Kidney epithelial cell (primary cell): Measurements from ENCODE around the gene SVOP. TPM values are rescaled to one million over a fixed set of nuclear protein-coding genes. Genes with fewer than 3 reads are reported as not detected.
"Not testable (repeated sequence)": the region's sequence is repeated elsewhere in the genome, so short reads cannot be mapped to it uniquely, and the experiment has no call there.

Experiments
- DNase-seq: peaks from one replicate; pipeline ENCODE4 v3.0.0-alpha.2; 2010; ENCODE audit warnings: low read depth
- H3K27me3 ChIP-seq: 2 replicates; pipeline ENCODE4 v1.6.0; 2011; ENCODE audit warnings: low read length; ENCODE audit not compliant: control insufficient read depth, insufficient read depth
- H3K36me3 ChIP-seq: 2 replicates; pipeline ENCODE4 v1.5.1; 2011; ENCODE audit warnings: low read length; ENCODE audit not compliant: control insufficient read depth, insufficient read depth
- H3K4me3 ChIP-seq: 2 replicates; pipeline ENCODE4 v1.5.1; 2011; ENCODE audit warnings: low read depth, mild to moderate bottlenecking, control low read depth, low read length
- total RNA-seq: library from RNA; depleted of rRNA; stranded (reverse); fragments of >200 nt; gene quantifications from 2 replicates; pipeline ENCODE4 v1.2.3, GENCODE V29; 2015
- TF ChIP-seq, protein P1 (sequence below): IDR thresholded peaks from 2 replicates; pipeline ENCODE4 v1.5.1; 2011; ENCODE audit warnings: mild to moderate bottlenecking, moderate library complexity, low read length, control low read depth, inconsistent platforms; ENCODE audit not compliant: insufficient read depth, poor library complexity, severe bottlenecking

The SVOP gene
- total RNA-seq, 1 donor from 2014 or later = not detected

DNA sequence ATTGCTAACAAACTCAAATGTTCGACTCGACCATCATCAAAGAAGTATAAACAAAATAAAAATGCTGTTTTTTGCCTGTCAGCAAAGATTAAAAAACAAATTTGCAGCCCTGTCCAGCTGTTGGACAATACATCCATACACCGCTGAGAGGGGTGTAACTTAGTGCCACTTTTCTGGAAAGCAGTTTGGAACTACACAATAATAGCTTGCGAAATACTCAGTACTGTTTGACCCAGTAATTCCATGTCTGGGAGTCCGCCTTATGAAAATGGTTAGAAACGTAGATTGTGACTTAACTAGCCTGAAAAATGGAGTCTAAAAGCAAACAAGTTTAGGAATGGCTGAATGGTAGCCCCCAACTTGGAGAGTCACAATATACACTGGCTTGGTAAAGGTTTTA lies 37.9 kb upstream of the SVOP start:
- Histone ChIP-seq H3K4me3 (no peak overlapping the region), H3K27me3 (no peaks in the 10 kb centered on the region), H3K36me3 (no peaks in the 10 kb centered on the region)
- TF ChIP-seq, protein P1, sequence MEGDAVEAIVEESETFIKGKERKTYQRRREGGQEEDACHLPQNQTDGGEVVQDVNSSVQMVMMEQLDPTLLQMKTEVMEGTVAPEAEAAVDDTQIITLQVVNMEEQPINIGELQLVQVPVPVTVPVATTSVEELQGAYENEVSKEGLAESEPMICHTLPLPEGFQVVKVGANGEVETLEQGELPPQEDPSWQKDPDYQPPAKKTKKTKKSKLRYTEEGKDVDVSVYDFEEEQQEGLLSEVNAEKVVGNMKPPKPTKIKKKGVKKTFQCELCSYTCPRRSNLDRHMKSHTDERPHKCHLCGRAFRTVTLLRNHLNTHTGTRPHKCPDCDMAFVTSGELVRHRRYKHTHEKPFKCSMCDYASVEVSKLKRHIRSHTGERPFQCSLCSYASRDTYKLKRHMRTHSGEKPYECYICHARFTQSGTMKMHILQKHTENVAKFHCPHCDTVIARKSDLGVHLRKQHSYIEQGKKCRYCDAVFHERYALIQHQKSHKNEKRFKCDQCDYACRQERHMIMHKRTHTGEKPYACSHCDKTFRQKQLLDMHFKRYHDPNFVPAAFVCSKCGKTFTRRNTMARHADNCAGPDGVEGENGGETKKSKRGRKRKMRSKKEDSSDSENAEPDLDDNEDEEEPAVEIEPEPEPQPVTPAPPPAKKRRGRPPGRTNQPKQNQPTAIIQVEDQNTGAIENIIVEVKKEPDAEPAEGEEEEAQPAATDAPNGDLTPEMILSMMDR = no peak
- DNase-seq = no peak

DNA sequence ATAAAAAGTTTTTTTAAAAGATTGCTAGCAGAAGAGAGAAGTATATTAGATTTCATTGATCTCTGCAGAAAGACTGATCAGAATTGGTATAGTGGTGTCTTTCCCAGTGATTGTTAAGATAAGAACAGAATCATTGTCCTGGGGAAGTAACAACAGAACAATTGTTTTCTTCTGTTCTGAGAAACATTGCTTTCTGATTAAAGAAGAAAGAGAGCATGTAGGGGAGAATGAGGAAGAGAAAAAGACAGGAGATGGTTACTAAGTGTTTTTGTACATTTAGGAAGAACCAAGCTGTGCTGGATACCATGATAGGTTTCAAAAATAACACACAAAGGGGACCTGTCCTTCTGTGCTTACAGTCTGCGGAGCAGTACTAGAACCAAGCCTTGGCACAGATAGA lies 36.5 kb upstream of the SVOP start:
- no peak overlapping the region for H3K4me3 ChIP-seq
- TF ChIP-seq, protein P1 = no peak
- no peak for DNase-seq

DNA sequence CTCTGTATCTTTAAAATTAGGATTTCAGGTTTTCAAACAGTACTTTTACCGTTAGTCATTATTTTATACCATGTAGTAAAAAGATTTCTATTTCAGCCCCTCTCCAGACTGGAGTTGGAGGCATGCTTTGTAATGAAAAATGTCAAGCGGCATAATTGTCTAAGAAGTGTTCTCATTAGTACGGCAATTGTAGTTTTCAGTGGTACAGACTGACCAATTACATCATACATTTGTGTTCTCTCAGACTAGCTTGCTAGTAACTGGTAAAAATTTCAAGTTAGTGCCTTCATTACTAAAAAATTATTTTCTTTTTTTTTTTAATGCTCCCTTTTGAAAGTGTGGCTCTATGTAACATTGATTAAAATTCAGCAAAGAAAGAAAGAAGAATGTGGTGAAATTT lies 36.0 kb upstream of the SVOP start:
- Histone ChIP-seq H3K27me3 (no peaks in the 10 kb centered on the region), H3K36me3 (no peaks in the 10 kb centered on the region), H3K4me3 (no peak overlapping the region)
- no peak for DNase-seq
- TF ChIP-seq, protein P1 = no peak

More for the DNA sequence above, 36.5 kb upstream of the SVOP start:
- Histone ChIP-seq H3K36me3 (no peaks in the 10 kb centered on the region), H3K27me3 (no peaks in the 10 kb centered on the region)

DNA sequence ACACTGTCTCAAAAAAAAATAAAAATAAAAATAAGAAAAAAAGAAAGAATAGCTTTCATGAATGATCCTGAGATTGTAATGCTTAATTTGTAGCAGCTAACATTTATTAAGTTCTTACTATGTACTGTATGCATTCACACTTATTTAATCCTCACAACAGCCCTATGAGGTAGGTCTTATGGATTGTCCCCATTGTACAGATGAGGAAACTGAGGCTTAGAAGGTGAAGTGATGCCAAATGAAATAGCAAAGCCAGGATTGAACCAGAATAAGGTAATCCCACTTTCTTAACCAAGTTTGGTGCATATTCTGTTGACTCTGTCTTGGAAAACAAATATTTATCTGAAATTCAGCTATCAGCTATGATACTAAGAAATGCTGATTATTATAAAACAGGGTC lies 33.7 kb upstream of the SVOP start:
- no peak for DNase-seq
- Histone ChIP-seq H3K4me3 (no peak overlapping the region), H3K27me3 (no peaks in the 10 kb centered on the region), H3K36me3 (no peaks in the 10 kb centered on the region)
- TF ChIP-seq, protein P1 = no peak

DNA sequence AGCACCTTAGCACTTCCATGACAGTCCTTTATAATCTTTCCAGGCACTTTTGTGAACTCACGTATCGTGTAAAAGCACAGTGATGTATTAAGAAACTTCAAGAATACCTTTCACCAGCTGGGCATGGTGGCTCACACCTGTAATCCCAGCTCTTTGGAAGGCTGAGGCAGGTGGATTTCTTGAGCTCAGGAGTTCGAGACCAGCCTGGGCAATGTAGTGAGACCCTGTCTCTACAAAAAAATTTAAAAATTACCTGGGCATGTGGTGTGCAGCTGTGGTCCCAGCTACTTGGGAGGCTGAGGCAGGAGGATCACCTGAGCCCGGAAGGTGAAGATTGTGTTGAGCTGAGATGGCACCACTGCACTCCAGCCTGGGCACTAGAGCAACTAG lies 33.3 kb upstream of the SVOP start:
- H3K27me3 ChIP-seq, H3K36me3 ChIP-seq, DNase-seq, H3K4me3 ChIP-seq: not testable (repeated sequence)

DNA sequence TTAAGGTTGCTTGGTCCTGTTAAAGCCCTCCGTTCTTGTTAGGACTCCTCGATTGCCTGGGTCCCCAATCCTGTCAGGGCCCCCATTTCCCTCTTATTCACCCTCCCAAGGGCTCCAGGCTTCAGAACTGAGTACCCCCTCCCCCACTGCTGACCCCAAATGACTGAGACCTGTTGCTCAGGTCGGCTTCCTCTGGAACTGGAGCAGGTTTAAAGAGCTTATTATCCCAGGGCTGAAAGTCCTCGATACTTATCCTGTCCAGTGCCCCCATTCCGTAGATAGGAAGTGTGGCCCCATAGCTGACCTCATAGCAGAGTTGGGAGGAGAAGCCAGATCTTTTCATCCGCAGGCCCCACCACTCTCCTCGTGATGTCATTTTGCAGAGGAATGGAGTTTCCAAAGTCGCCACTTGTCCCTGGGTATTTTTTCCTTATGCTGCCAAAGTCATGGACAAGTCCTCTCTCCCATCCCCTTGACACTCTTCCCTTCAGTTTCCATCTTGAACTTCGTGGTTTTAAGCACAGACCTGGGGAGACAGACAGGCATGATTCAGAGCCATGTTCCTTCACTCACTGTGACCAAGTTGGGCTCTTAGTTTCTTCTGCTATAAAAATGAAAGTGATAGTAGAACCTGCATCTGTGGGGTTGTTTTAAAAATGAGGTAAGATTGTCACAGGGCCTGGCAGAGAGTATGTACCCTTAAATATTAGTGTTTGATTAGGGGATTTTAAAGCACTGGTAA lies 32.7 kb upstream of the SVOP start:
- Histone ChIP-seq H3K4me3 (peak overlapping the region; percentile 47), H3K36me3 (no peaks in the 10 kb centered on the region), H3K27me3 (no peaks in the 10 kb centered on the region)
- TF ChIP-seq, protein P1 = no peak
- DNase-seq = no peak
